H7 (cell line): ENCODE measurements around the gene ELMOD3. TPM values are rescaled to one million over a fixed set of nuclear protein-coding genes. Genes with fewer than 3 reads are reported as not detected.
"Not testable (repeated sequence)": the region's sequence is repeated elsewhere in the genome, so short reads cannot be mapped to it uniquely, and the experiment has no call there.

Experiments
- DNase-seq: peaks from one replicate; pipeline ENCODE4 v3.0.0; 2012
- H3K27me3 ChIP-seq: 2 replicates; pipeline ENCODE4 v1.6.0; 2011; ENCODE audit warnings: mild to moderate bottlenecking, low read length; ENCODE audit not compliant: control insufficient read depth, insufficient read depth
- H3K36me3 ChIP-seq: replicated peaks from 2 replicates; pipeline ENCODE4 v1.5.1; 2011; ENCODE audit warnings: low read length; ENCODE audit not compliant: control insufficient read depth, insufficient read depth
- H3K4me3 ChIP-seq: 2 replicates; pipeline ENCODE4 v1.5.1; 2011; ENCODE audit warnings: low read depth, mild to moderate bottlenecking, control low read depth, low read length, moderate library complexity; ENCODE audit not compliant: insufficient read depth
- total RNA-seq: library from RNA; depleted of rRNA; stranded (reverse); fragments of >200 nt; shearing (Covaris generic); gene quantifications from 2 replicates; pipeline ENCODE4 v1.2.3, GENCODE V29; 2014

The ELMOD3 gene
- total RNA-seq, 1 experiment from 2014 or later: 11.5 TPM

- Histone ChIP-seq H3K4me3 (no peak overlapping the region), H3K27me3 (no peaks in the 10 kb centered on the region), H3K36me3 (no peaks in the 10 kb centered on the region)
- DNase-seq: no peak
These were observed 21.9 kb downstream of the ELMOD3 start for GRCh38 chr2:85376291-85377065.

- H3K27me3 ChIP-seq: no peaks in the 10 kb centered on the region
- DNase-seq: peak; percentile 2
- H3K36me3 ChIP-seq: no peaks in the 10 kb centered on the region
- H3K4me3 ChIP-seq: no peak overlapping the region
These were observed 22.5 kb downstream of the ELMOD3 start for GRCh38 chr2:85377083-85377482.

- no peak overlapping the region for H3K4me3 ChIP-seq
- DNase-seq: no peak
- H3K27me3 ChIP-seq: no peaks in the 10 kb centered on the region
- no peaks in the 10 kb centered on the region for H3K36me3 ChIP-seq
These were observed 23.7 kb downstream of the ELMOD3 start for GRCh38 chr2:85378257-85378656.

GRCh38 chr2:85380048-85380447, 25.5 kb downstream of the ELMOD3 start:
- no peaks in the 10 kb centered on the region for H3K36me3 ChIP-seq
- DNase-seq: no peak
- no peak overlapping the region for H3K4me3 ChIP-seq
- no peaks in the 10 kb centered on the region for H3K27me3 ChIP-seq

GRCh38 chr2:85383151-85383550, 28.6 kb downstream of the ELMOD3 start:
- H3K27me3 ChIP-seq, DNase-seq, H3K36me3 ChIP-seq, H3K4me3 ChIP-seq: not testable (repeated sequence)

- no peaks in the 10 kb centered on the region for H3K27me3 ChIP-seq
- H3K4me3 ChIP-seq: no peak overlapping the region
- peaks cover 4% of the 10 kb centered on the region for H3K36me3 ChIP-seq
- no peak for DNase-seq
These were observed 29.3 kb downstream of the ELMOD3 start for GRCh38 chr2:85383850-85384249.

- peaks cover 5% of the 10 kb centered on the region for H3K36me3 ChIP-seq
- H3K4me3 ChIP-seq: no peak overlapping the region
- H3K27me3 ChIP-seq: no peaks in the 10 kb centered on the region
- no peak for DNase-seq
These were observed 31.2 kb downstream of the ELMOD3 start for GRCh38 chr2:85385746-85386145.

GRCh38 chr2:85387754-85388153, 33.2 kb downstream of the ELMOD3 start:
- H3K27me3 ChIP-seq: no peaks in the 10 kb centered on the region
- H3K4me3 ChIP-seq: no peak overlapping the region
- no peak for DNase-seq
- H3K36me3 ChIP-seq: peaks cover 5% of the 10 kb centered on the region

GRCh38 chr2:85388878-85389538, 34.4 kb downstream of the ELMOD3 start:
- Histone ChIP-seq H3K27me3 (no peaks in the 10 kb centered on the region), H3K4me3 (no peak overlapping the region), H3K36me3 (peaks cover 7% of the 10 kb centered on the region)
- peak; percentile 18 for DNase-seq

GRCh38 chr2:85390941-85391669, 36.5 kb downstream of the ELMOD3 start:
- Histone ChIP-seq H3K36me3 (peaks cover 13% of the 10 kb centered on the region), H3K4me3 (no peak overlapping the region), H3K27me3 (no peaks in the 10 kb centered on the region)
- peak; percentile 89 for DNase-seq

GRCh38 chr2:85393836-85394235, 39.3 kb downstream of the ELMOD3 start:
- H3K4me3 ChIP-seq: no peak overlapping the region
- no peaks in the 10 kb centered on the region for H3K27me3 ChIP-seq
- DNase-seq: no peak
- peaks cover 20% of the 10 kb centered on the region for H3K36me3 ChIP-seq

GRCh38 chr2:85394261-85394681, 39.7 kb downstream of the ELMOD3 start:
- Histone ChIP-seq H3K36me3 (peaks cover 21% of the 10 kb centered on the region), H3K27me3 (no peaks in the 10 kb centered on the region), H3K4me3 (no peak overlapping the region)
- DNase-seq: no peak

GRCh38 chr2:85394976-85395375, 40.4 kb downstream of the ELMOD3 start:
- Histone ChIP-seq H3K36me3 (peaks cover 23% of the 10 kb centered on the region), H3K4me3 (no peak overlapping the region), H3K27me3 (no peaks in the 10 kb centered on the region)
- DNase-seq: peak; percentile 32

- DNase-seq: no peak
- H3K4me3 ChIP-seq: no peak overlapping the region
- peaks cover 28% of the 10 kb centered on the region for H3K36me3 ChIP-seq
- no peaks in the 10 kb centered on the region for H3K27me3 ChIP-seq
These were observed 41.4 kb downstream of the ELMOD3 start for GRCh38 chr2:85395912-85396475.
